B cell (primary cell): ENCODE results near the gene ERGIC1. TPM values are rescaled to one million over a fixed set of nuclear protein-coding genes. Genes with fewer than 3 reads are reported as not detected.
A peak's percentile ranks its signal among the peaks of the same experiment; 100 is the strongest.

Experiments used
- ATAC-seq: fragments of 200-7000 bp; cut with Tn5 transposase; one replicate; pipeline ENCODE4 v1.10.0; 2021; ENCODE audit warnings: low read depth, mild to moderate bottlenecking, moderate number of reproducible peaks, moderate library complexity
- CTCF ChIA-PET: fragments of 350-600 bp; sonication (Branson Sonifier 250); formaldehyde crosslinking; loops from one replicate; lab custom pipeline; 2021; ENCODE audit warnings: antibody characterized with exemption, inconsistent platforms; lab: Charles Lee
- POLR2A ChIA-PET: fragments of 350-600 bp; sonication (Branson Sonifier 250); formaldehyde crosslinking; loops from one replicate; lab custom pipeline; 2021; ENCODE audit warnings: antibody characterized with exemption; lab: Charles Lee
- DNase-seq: peaks from one replicate; pipeline ENCODE4 v3.0.0; 2013
- H2AFZ ChIP-seq: 2 replicates; pipeline ENCODE4 v1.6.1; 2012; ENCODE audit warnings: mild to moderate bottlenecking, low read depth, low read length; ENCODE audit not compliant: insufficient read depth, poor library complexity, severe bottlenecking
- H3K27ac ChIP-seq, 2 donors: 1 replicate in 1 of 2; 2 replicates in 1 of 2; pipeline ENCODE4 v1.5.1; 2012 to 2013; ENCODE audit warnings: low read length in 2 of 2, mild to moderate bottlenecking in 2 of 2, moderate library complexity in 1 of 2
- H3K27me3 ChIP-seq, 4 experiments: fragments of 200-600 bp in 1 of 4; sonication (generic) in 1 of 4; replicated peaks in 1 of 4; 1 replicate in 2 of 4; 2 replicates in 2 of 4; pipeline versions ENCODE4 v1.6.1 to v1.7.0; 2013 to 2016; ENCODE audit warnings: low read length in 3 of 4, mild to moderate bottlenecking in 2 of 4, mixed read lengths in 1 of 4, moderate library complexity in 1 of 4; ENCODE audit not compliant: insufficient read depth in 4 of 4, control insufficient read depth in 3 of 4; ENCODE audit errors: control extremely low read depth in 1 of 4
- H3K36me3 ChIP-seq, 2 experiments: replicated peaks in 1 of 2; 1 replicate in 1 of 2; 2 replicates in 1 of 2; pipeline versions ENCODE4 v1.6.1 to v1.7.1; 2013; ENCODE audit warnings: low read length in 1 of 2; ENCODE audit not compliant: insufficient read depth in 2 of 2, control insufficient read depth in 1 of 2; ENCODE audit errors: control extremely low read depth in 1 of 2, extremely low read depth in 1 of 2
- H3K4me1 ChIP-seq, 2 donors: fragments of 200-600 bp in 1 of 2; sonication (generic) in 1 of 2; 1 replicate in 1 of 2; 2 replicates in 1 of 2; pipeline versions ENCODE4 v1.5.1 to v1.6.1; 2013 to 2017; ENCODE audit warnings: low read length in 2 of 2; ENCODE audit not compliant: control insufficient read depth in 2 of 2, insufficient read depth in 2 of 2
- H3K4me2 ChIP-seq: replicated peaks from 2 replicates; pipeline ENCODE3; 2012; ENCODE audit warnings: mild to moderate bottlenecking, low read depth, low read length; ENCODE audit not compliant: poor library complexity, severe bottlenecking
- H3K4me3 ChIP-seq, 5 experiments: fragments of 200-600 bp in 1 of 5; sonication (generic) in 1 of 5; 1 replicate in 3 of 5; 2 replicates in 2 of 5; pipeline versions ENCODE4 v1.5.1 to v1.7.0; 2011 to 2016; ENCODE audit warnings: low read length in 4 of 5, mild to moderate bottlenecking in 4 of 5, low read depth in 2 of 5, control low read depth in 1 of 5, moderate library complexity in 1 of 5; ENCODE audit not compliant: insufficient read depth in 1 of 5; ENCODE audit errors: control extremely low read depth in 1 of 5, extremely low read depth in 1 of 5
- H3K79me2 ChIP-seq: fragments of 200-600 bp; sonication (generic); one replicate; pipeline ENCODE4 v1.6.0; 2016; ENCODE audit warnings: low read length; ENCODE audit not compliant: control insufficient read depth, insufficient read depth
- H3K9ac ChIP-seq: fragments of 200-600 bp; sonication (generic); 2 replicates; pipeline ENCODE4 v1.6.1; 2017; ENCODE audit warnings: mild to moderate bottlenecking, low read length, moderate library complexity
- H3K9me3 ChIP-seq, 3 donors: one replicate each; pipeline versions ENCODE4 v1.6.1 to v1.7.1; 2013; ENCODE audit warnings: low read length in 2 of 3; ENCODE audit not compliant: control insufficient read depth in 2 of 3, insufficient read depth in 1 of 3; ENCODE audit errors: control extremely low read depth in 1 of 3
- H4K20me1 ChIP-seq: 2 replicates; pipeline ENCODE4 v1.6.0; 2012; ENCODE audit warnings: mild to moderate bottlenecking, low read length; ENCODE audit not compliant: insufficient read depth, control insufficient read depth, poor library complexity, severe bottlenecking
- H3K27ac Mint-ChIP-seq: one replicate; pipeline ENCODE4 v1.8.0; 2021; ENCODE audit warnings: mixed read lengths
- H3K27me3 Mint-ChIP-seq: one replicate; pipeline ENCODE4 v1.8.0; 2021; ENCODE audit warnings: mixed read lengths
- H3K4me1 Mint-ChIP-seq: one replicate; pipeline ENCODE4 v1.8.0; 2021; ENCODE audit warnings: mixed read lengths
- H3K4me3 Mint-ChIP-seq: one replicate; pipeline ENCODE4 v1.8.0; 2021; ENCODE audit warnings: mixed read lengths
- H3K9me3 Mint-ChIP-seq: one replicate; pipeline ENCODE4 v1.8.0; 2022; ENCODE audit warnings: mixed read lengths; ENCODE audit not compliant: insufficient read depth
- CTCF ChIP-seq: fragments of 200-600 bp; IDR thresholded peaks from one replicate; pipeline ENCODE4 v1.8.0; 2022; ENCODE audit warnings: antibody characterized with exemption, mild to moderate bottlenecking
- EZH2 ChIP-seq: IDR thresholded peaks from 2 replicates; pipeline ENCODE4 v1.6.1; 2012; ENCODE audit warnings: borderline replicate concordance, low read depth, mild to moderate bottlenecking, moderate library complexity, low read length; ENCODE audit not compliant: insufficient read depth, poor library complexity, severe bottlenecking
- WGBS: methylation state at CpG from one replicate; pipeline ENCODE4 v1.1.5; 2013; ENCODE audit warnings: missing lambda C conversion rate; ENCODE audit not compliant: insufficient coverage; 5-methylcytosine and 5-hydroxymethylcytosine counted together
- intact Hi-C: fragments of 100-400 bp; cut with micrococcal nuclease; formaldehyde crosslinking; loops from one replicate; pipeline ENCODE4 v1.10.0; 2022
- polyA plus RNA-seq: library from polyadenylated mRNA; depleted of rRNA; stranded (reverse); fragments of >200 nt; gene quantifications from 2 replicates; pipeline ENCODE4 v1.2.3, GENCODE V29; 2012
- total RNA-seq, 2 donors: library from RNA; stranded (reverse); fragments of 120-200 nt in 1 of 2; gene quantifications; 1 replicate in 1 of 2; 2 replicates in 1 of 2; pipeline versions ENCODE4 v1.2.3 to v1.2.4, GENCODE V29; 2013 to 2022

ERGIC1 gene
- total and polyA plus RNA-seq, 2 donors (not counting 1 experiment from before 2014, with no cell fraction given) = 86.3 to 140 TPM

GRCh38 chr5:172834415-172835289 is 601 bp downstream of the ERGIC1 start:
- Mint-ChIP-seq H3K9me3 (no peaks in the 10 kb centered on the region), H3K27me3 (no peaks in the 10 kb centered on the region), H3K4me1 (peaks cover 53% of the 10 kb centered on the region), H3K4me3 (peak overlapping the region; percentile 90), H3K27ac (peak overlapping the region; percentile 96)
- peaks cover 0 to 11% of the 10 kb centered on the region in 2 experiments for H3K36me3 ChIP-seq
- intact Hi-C loops = loop anchor here (1.0 to 5.0 kb wide), 8 partner anchors 16 to 310 kb away; partner anchors contain the start of genes BNIP1, CREBRF and RPL26L1
- POLR2A ChIA-PET = interaction anchor here (0.7 to 5.5 kb wide), 7 partner anchors 10 to 314 kb away, joined by 3 to 52 read pairs (median 5); partner anchors contain the start of gene DUSP1
- no peaks in the 10 kb centered on the region for H4K20me1 ChIP-seq
- H3K9ac ChIP-seq = peak overlapping the region; percentile 87
- H2AFZ ChIP-seq = peak overlapping the region; percentile 73
- ATAC-seq = peak; percentile 36
- peak overlapping the region; percentile 62 to 90 (median 69) for H3K4me3 ChIP-seq
- H3K27ac ChIP-seq = peak overlapping the region; percentile 95 to 98
- no peaks in the 10 kb centered on the region for H3K9me3 ChIP-seq
- WGBS = under 1% methylated on average over 28 of the region's 32 CpGs
- no peak for TF ChIP-seq CTCF
- TF ChIP-seq EZH2 = no peak
- peak; percentile 51 for DNase-seq
- peaks cover 54% of the 10 kb centered on the region for H3K79me2 ChIP-seq
- peak overlapping the region; percentile 93 for H3K4me2 ChIP-seq
- H3K27me3 ChIP-seq = no peaks in the 10 kb centered on the region
- peaks cover 42 to 53% of the 10 kb centered on the region in 2 donors for H3K4me1 ChIP-seq
- CTCF ChIA-PET = interaction anchor here (1.7 to 7.4 kb wide), 3 partner anchors 15 to 120 kb away, joined by 5 to 60 read pairs (median 13); partner anchors contain the start of gene DUSP1
